PFSK-1 (cell line): ENCODE results near the gene NENF.

Experiments used
- FOXP2 ChIP-seq: optimal IDR thresholded peaks from 2 replicates; pipeline ENCODE3; 2011; ENCODE audit warnings: borderline replicate concordance, control low read depth, inconsistent platforms; ENCODE audit not compliant: insufficient read depth; ENCODE audit errors: extremely low read length, extremely low read depth
- POLR2AphosphoS5 ChIP-seq: IDR thresholded peaks from 2 replicates; pipeline ENCODE4 v1.6.1; 2012; ENCODE audit warnings: low read depth, mild to moderate bottlenecking, control low read depth, low read length, moderate library complexity
- SIN3A ChIP-seq: IDR thresholded peaks from 2 replicates; pipeline ENCODE4 v1.6.1; 2012; ENCODE audit warnings: mild to moderate bottlenecking, low read length, moderate library complexity, borderline replicate concordance; ENCODE audit not compliant: insufficient read depth
- TAF1 ChIP-seq: IDR thresholded peaks from 2 replicates; pipeline ENCODE4 v1.6.1; 2012; ENCODE audit warnings: low read length, control low read depth, borderline replicate concordance; ENCODE audit not compliant: insufficient read depth
- TF ChIP-seq, protein P1 (sequence below), 2 experiments: IDR thresholded peaks; 2 replicates each; pipeline versions ENCODE4 v1.6.1 to v1.8.0; 2011 to 2012; ENCODE audit warnings: low read depth in 2 of 2, low read length in 2 of 2, control low read depth in 1 of 2, inconsistent platforms in 1 of 2, mild to moderate bottlenecking in 1 of 2, moderate library complexity in 1 of 2; ENCODE audit not compliant: insufficient read depth in 1 of 2

NENF gene

DNA sequence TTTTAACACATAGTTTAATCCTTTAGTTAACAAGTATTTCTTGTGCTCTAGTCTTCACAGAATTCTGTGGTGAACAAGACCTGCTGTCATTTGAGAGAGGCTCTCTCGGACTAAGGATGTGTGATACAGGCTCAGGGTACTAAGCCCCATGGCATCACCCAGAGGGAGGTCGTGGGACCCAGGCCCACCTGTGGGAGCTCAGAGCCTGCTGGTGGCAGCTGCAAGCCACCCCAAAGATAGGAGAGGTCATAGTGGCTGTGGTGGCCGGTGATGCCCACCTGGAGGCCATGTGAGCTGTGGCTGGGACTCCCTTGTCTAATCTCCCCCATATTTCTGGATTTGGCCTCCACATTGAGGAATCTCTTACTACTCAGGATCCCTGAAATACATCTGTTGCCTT is 22.0 kb downstream of the NENF start:
- no peak for TF ChIP-seq SIN3A
- no peak for TF ChIP-seq FOXP2
- TF ChIP-seq POLR2AphosphoS5 = no peak
- TF ChIP-seq, protein P1, sequence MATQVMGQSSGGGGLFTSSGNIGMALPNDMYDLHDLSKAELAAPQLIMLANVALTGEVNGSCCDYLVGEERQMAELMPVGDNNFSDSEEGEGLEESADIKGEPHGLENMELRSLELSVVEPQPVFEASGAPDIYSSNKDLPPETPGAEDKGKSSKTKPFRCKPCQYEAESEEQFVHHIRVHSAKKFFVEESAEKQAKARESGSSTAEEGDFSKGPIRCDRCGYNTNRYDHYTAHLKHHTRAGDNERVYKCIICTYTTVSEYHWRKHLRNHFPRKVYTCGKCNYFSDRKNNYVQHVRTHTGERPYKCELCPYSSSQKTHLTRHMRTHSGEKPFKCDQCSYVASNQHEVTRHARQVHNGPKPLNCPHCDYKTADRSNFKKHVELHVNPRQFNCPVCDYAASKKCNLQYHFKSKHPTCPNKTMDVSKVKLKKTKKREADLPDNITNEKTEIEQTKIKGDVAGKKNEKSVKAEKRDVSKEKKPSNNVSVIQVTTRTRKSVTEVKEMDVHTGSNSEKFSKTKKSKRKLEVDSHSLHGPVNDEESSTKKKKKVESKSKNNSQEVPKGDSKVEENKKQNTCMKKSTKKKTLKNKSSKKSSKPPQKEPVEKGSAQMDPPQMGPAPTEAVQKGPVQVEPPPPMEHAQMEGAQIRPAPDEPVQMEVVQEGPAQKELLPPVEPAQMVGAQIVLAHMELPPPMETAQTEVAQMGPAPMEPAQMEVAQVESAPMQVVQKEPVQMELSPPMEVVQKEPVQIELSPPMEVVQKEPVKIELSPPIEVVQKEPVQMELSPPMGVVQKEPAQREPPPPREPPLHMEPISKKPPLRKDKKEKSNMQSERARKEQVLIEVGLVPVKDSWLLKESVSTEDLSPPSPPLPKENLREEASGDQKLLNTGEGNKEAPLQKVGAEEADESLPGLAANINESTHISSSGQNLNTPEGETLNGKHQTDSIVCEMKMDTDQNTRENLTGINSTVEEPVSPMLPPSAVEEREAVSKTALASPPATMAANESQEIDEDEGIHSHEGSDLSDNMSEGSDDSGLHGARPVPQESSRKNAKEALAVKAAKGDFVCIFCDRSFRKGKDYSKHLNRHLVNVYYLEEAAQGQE (IDR thresholded peaks at IDR 0.05; ENCODE audit: insufficient read depth in 1 of 2, low read depth in 2 of 2, low read length in 2 of 2) = no peak
- TF ChIP-seq TAF1 = no peak

DNA sequence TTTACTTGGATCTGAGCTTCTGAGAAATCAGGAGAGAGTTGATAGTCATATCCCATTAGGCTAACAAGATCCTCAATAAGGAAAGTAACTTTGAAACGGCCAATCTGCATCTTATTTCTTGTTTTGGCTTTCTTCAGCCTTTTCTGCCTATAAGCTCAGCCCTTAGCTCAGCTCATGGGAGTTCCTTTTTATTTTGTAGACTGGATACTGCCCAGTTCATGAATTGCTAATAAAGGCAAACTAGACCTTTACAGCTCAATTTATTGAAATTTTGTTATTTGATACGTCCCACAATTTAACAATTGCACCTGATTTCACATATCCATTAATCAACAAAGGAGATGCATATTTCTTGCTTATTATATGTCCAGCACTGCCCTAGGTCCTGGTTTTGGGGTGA is 22.7 kb downstream of the NENF start:
- TF ChIP-seq SIN3A = no peak
- TF ChIP-seq, protein P1 (IDR thresholded peaks at IDR 0.05; ENCODE audit: insufficient read depth in 1 of 2, low read depth in 2 of 2, low read length in 2 of 2) = no peak
- TF ChIP-seq POLR2AphosphoS5 = no peak
- TF ChIP-seq FOXP2 = no peak
- no peak for TF ChIP-seq TAF1

DNA sequence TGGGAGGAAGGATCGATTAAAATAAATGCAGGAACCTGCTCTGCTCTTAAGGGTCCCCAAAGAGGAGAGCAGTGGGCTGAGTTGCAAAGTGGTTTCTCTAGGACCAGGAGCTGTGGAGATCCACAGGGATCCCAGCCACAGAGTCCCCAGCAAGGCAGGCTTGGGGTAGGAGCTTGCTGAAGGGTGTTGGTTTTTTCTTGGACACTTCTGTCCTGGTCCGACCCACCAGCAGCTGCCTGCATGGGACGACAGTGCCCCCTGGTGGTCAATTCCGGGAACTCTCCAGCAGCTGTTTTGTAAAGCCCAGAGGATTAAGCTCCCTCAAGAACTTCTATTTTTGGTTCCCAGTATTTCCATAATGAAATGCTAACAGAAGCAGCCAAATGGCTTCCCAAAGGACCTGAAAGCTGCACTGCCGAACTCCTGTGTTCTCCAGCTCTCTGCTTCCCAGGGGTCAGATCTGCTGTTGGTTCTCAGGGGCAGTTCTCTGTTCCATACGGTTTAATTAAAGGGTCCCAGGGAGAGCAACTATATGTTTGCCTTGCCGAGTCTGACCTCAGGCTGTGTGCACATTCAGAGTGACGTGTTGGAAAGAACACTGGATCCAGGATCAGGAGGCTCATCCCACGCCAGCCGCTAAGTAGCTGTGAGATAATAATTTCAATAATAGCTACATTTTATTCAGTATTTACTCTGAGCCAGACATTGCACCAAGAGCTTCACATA is 23.2 kb downstream of the NENF start:
- TF ChIP-seq TAF1 (no peak), FOXP2 (no peak), SIN3A (no peak), POLR2AphosphoS5 (no peak)
- TF ChIP-seq, protein P1 (IDR thresholded peaks at IDR 0.05; ENCODE audit: insufficient read depth in 1 of 2, low read depth in 2 of 2, low read length in 2 of 2) = no peak

DNA sequence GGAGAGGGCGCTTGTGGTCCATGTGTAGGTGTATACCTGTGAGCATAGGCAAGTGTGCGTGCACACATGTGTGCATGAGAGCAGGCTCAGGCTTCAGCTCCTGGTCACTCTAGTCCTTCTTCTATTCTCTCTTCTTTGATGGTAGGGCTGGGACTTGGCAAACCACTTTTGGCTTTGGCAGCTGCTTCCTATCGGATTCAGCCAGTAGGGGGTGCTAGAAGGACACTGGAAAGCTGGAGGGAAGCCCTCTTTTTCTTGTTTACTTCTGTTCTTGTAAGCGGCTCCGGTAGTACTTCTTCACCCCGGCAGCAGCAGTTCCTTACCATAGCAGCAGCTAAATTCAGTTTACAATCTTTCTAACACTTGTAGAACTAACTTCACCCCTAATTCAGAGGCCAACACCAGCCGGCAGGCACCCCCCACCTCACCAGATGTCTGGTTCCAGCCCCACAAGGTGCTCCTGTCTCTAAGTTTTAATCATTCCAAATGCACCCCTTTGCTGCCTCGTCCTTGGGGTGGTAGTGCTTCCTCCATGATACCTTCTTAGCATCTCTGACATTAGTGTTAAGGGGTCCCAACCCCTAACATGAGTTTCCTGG is 25.1 kb downstream of the NENF start:
- TF ChIP-seq SIN3A (no peak), POLR2AphosphoS5 (no peak), TAF1 (no peak), FOXP2 (no peak)
- TF ChIP-seq, protein P1 (IDR thresholded peaks at IDR 0.05; ENCODE audit: insufficient read depth in 1 of 2, low read depth in 2 of 2, low read length in 2 of 2) = no peak

DNA sequence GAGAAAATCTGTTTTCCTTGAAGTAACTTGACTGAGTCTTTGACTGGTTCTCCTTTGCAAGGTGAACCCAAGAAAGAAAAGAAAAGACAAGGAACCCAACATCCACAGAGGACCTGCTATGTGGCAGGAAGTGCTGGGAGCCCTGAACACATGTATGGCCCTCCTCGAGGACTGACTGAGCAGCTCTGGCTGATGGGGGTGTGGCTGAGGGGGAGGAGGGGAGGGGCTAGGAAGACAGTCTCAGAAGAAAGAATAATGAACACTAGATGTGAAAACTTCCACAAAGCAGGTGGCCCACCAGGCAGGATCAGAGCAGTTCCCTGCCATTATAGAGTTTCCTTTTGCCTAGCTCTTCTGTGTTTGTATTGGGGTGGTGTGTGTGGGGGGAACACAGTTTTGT is 26.1 kb downstream of the NENF start:
- TF ChIP-seq, protein P1 (IDR thresholded peaks at IDR 0.05; ENCODE audit: insufficient read depth in 1 of 2, low read depth in 2 of 2, low read length in 2 of 2) = no peak
- TF ChIP-seq SIN3A (no peak), FOXP2 (no peak), POLR2AphosphoS5 (no peak), TAF1 (no peak)
